Measurements from ENCODE around the gene AMMECR1. TPM values are rescaled to one million over a fixed set of nuclear protein-coding genes. Genes with fewer than 3 reads are reported as not detected.
A peak's percentile ranks its signal among the peaks of the same experiment; 100 is the strongest.

AMMECR1 gene
- total RNA-seq, 1 donor from 2014 or later, result 19.3 TPM

- H3K27me3 Mint-ChIP-seq, result no peaks in the 10 kb centered on the region
- H3K4me3 Mint-ChIP-seq, result no peak overlapping the region
- H3K4me1 Mint-ChIP-seq (ENCODE audit: unreplicated experiment), result peaks cover 12% of the 10 kb centered on the region
- DNase-seq (ENCODE audit: extremely low spot score, unreplicated experiment), result no peak
- no peak overlapping the region for H3K27ac Mint-ChIP-seq
- H3K9me3 Mint-ChIP-seq, result no peaks in the 10 kb centered on the region
- H3K36me3 Mint-ChIP-seq, result peaks cover 9% of the 10 kb centered on the region
- no peak for TF ChIP-seq CTCF (conservative IDR thresholded peaks at IDR 0.05)
Measured at GRCh38 chrX:110215411-110215810, 102.5 kb downstream of the AMMECR1 start.

- Mint-ChIP-seq H3K27me3 (no peaks in the 10 kb centered on the region), H3K4me1 (ENCODE audit: unreplicated experiment) (peaks cover 18% of the 10 kb centered on the region), H3K36me3 (peaks cover 9% of the 10 kb centered on the region), H3K9me3 (no peaks in the 10 kb centered on the region), H3K4me3 (no peak overlapping the region), H3K27ac (no peak overlapping the region)
- no peak for TF ChIP-seq CTCF (conservative IDR thresholded peaks at IDR 0.05)
- no peak for DNase-seq (ENCODE audit: extremely low spot score, unreplicated experiment)
Measured at GRCh38 chrX:110214684-110215083, 103.2 kb downstream of the AMMECR1 start.

- no peak for DNase-seq (ENCODE audit: extremely low spot score, unreplicated experiment)
- Mint-ChIP-seq H3K9me3 (no peaks in the 10 kb centered on the region), H3K36me3 (peaks cover 9% of the 10 kb centered on the region), H3K27me3 (no peaks in the 10 kb centered on the region), H3K4me1 (ENCODE audit: unreplicated experiment) (peaks cover 21% of the 10 kb centered on the region), H3K27ac (peak overlapping the region; percentile 39), H3K4me3 (no peak overlapping the region)
- TF ChIP-seq CTCF (conservative IDR thresholded peaks at IDR 0.05), result no peak
Measured at GRCh38 chrX:110213183-110213582, 104.7 kb downstream of the AMMECR1 start.

GRCh38 chrX:110212299-110212698 is 105.6 kb downstream of the AMMECR1 start:
- Mint-ChIP-seq H3K27me3 (no peaks in the 10 kb centered on the region), H3K27ac (no peak overlapping the region), H3K9me3 (no peaks in the 10 kb centered on the region), H3K36me3 (peaks cover 9% of the 10 kb centered on the region), H3K4me3 (no peak overlapping the region), H3K4me1 (ENCODE audit: unreplicated experiment) (peaks cover 21% of the 10 kb centered on the region)
- DNase-seq (ENCODE audit: extremely low spot score, unreplicated experiment), result no peak
- TF ChIP-seq CTCF (conservative IDR thresholded peaks at IDR 0.05), result peak; percentile 69

- no peak overlapping the region for H3K4me3 Mint-ChIP-seq
- no peaks in the 10 kb centered on the region for H3K9me3 Mint-ChIP-seq
- H3K27ac Mint-ChIP-seq, result no peak overlapping the region
- DNase-seq (ENCODE audit: extremely low spot score, unreplicated experiment), result no peak
- no peak for TF ChIP-seq CTCF (conservative IDR thresholded peaks at IDR 0.05)
- peaks cover 21% of the 10 kb centered on the region for H3K4me1 Mint-ChIP-seq (ENCODE audit: unreplicated experiment)
- peaks cover 9% of the 10 kb centered on the region for H3K36me3 Mint-ChIP-seq
- no peaks in the 10 kb centered on the region for H3K27me3 Mint-ChIP-seq
Measured at GRCh38 chrX:110211340-110211739, 106.5 kb downstream of the AMMECR1 start.
